Measurements from ENCODE around the gene LACTB.

Gene LACTB

DNA sequence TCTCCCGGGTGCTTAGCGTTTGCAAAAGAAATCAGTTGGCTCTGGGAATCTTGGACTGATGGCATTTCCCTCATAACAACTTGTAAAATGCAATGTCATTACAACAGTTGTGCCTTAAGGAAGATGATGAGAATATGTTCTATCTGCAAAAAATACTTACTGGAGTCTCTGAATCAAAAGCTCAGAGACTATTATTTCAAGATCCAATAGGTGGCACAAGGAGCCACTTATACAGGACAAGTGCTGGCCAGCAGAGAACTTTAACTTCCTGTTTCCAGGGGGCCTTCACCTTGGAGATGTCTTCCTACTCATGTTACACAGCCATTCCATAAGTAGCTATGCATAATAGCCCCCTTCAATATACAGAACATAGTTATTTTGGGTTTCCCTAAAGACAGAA lies 44.6 kb downstream of the LACTB start:
- DNase-seq (ENCODE audit: low spot score), result no peak
- no peak for FAIRE-seq

DNA sequence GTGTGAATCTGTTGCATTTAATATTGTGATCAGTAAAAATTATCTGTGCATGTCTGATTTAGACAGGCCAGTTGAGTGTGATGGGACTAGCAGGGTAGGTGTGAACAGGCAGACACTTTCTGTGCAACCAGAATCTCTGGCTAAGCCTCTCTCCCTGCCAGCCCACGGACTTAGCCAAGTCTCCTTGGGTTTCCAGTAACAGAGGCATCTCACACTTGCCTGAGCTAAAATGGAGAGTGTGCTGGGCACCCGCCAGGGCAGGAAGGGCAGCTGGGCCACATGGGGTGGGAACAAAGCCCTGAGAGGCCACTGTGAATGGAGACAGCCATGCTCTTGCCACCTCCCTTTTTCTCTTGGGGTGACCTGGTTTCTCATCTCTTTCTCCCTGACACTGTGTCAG lies 48.1 kb downstream of the LACTB start:
- DNase-seq (ENCODE audit: low spot score), result no peak
- no peak for FAIRE-seq

DNA sequence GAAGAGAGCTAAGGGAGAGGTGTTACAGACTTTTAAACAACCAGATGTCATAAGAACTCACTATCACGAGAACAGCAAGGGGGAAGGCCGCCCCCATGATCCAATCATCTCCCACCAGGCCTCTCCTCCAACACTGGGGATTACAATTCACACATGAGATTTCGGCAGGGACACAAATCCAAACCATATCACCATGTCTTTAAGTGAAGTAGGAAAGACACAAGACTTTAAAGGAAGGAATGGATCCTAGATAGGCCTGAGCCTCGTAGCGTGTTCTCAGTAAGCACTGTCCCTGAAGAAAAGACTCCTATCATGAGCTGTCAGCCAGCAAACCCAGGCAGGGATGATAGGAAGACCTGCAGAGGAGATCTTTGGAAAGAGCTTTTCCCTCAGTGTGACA lies 50.7 kb downstream of the LACTB start:
- DNase-seq (ENCODE audit: low spot score), result no peak
- FAIRE-seq, result no peak

DNA sequence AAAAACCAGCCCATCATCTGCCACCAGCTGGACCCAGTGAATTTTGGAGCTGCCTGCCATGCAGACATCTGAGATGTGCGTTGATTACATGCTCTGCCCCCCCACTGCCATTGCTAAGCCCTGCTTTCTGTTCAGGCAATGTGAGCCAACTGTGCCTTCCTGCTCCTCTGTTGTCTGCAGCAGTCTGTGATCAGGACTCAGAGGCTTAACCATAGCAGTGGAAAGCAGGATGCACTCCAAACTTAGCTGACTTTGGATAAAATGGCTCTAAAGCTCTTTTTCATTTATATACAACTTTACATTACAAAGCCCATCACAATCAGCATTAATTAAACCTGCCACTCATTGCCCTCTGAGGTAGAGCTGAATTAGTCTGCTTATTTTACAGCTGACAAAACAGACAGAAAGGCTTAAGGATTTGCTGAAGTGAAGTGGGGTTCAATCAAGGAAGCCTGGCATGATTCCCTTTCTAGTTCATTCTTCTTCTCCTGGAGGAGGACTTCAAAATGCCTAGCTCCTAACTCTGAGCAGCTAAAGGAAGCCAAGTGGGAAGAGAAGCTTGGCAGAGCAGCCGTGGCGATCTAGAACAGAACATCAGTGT lies 51.3 kb downstream of the LACTB start:
- DNase-seq (ENCODE audit: low spot score) (no peak), FAIRE-seq (no peak)

DNA sequence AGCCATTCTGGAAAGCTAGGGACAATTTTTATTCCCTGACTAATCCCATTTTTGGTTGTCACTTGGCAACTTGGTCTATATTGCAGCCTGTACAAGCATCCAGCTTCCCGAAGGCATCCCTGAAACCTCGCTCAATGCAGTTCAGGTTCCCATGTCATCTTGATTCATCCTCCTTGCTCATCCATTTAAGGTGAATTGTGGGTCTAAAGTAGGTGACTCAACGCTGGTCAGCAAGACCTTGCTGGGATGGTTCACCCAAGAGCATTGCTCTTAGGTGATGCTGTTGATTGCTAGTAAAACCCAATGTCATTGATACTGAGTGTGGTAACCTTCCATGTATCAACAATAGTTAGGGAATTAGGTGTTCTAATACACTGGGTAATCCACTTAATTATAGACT lies 54.6 kb downstream of the LACTB start:
- DNase-seq (ENCODE audit: low spot score), result no peak

DNA sequence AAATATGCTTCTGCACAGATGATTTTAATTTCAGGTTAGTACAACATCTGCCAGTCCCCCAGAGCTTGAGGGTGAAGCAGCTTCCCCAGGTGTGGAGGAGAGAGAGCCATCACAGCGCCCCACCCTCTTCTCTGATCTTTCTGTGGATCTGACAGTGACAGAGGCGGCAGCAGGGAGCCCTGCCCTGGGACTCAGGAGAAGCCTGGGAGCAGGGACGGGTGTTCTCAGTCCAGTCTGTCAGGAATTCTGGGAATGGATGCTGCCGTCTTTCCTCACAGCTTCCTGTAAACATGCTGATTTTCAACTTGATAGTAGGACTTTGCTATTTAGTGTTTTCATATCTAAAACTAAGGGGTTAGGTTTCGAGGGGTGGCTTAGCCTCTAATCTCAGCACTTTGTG lies 56.4 kb downstream of the LACTB start:
- DNase-seq (ENCODE audit: low spot score) (no peak), FAIRE-seq (no peak)

More for the DNA sequence above, 54.6 kb downstream of the LACTB start:
- FAIRE-seq, result peak; percentile 17

DNA sequence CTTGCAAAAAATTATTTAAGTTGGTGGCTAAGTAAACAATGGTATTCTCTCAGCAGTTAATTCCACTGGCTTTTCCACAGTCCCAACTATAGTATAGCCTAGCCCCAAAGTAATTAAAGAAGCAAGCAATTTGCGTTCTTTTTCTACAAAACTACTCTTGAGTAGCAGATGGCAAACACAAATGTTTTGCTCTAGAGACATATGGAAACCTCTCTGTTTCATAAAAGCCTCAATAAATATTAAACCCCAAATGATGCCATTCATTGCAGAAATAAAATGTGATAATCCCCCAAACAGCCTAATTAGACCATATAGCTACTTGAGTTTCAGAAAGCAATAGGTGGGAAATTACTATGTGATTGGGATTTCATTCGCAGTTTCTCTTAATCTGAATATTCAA lies 59.1 kb downstream of the LACTB start:
- DNase-seq (ENCODE audit: low spot score) (no peak), FAIRE-seq (no peak)

DNA sequence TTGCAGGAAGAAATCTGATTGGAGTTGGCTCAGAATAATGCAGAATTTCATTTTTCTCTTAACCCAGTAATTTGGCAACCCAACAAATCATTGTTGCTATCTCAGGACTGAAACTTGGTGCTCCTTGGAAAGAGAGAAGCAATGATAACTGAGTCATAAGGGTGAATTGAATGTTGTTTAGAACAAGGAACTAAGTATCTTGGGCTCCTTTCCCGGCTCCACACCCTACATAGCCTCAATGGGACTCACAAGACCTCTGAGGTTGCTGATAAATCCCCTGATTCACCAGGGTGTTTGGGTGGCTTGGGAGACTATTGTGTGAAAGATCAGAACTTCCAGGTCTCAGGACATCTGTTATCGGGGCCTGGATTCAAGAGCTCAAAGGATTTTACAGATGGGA lies 60.0 kb downstream of the LACTB start:
- no peak for DNase-seq (ENCODE audit: low spot score)
- FAIRE-seq, result no peak

DNA sequence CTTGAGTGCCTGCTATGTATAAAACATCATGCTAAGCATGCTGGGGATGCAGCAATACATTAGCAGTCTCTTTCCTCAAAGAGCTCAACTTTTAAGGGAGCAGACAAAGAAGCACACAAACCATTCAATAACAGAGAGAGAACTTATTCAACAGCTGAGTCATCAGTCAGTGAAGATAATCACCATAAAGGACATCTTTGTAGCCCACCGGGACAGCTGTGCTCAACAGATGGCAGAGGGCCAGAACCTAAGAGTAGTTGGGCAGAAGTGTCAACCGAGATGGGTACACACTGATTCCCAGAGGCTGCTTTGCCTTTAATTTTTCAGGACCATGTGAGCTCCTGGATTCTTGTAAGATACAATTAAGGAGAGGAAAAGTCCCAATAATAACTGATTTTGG lies 63.5 kb downstream of the LACTB start:
- no peak for DNase-seq (ENCODE audit: low spot score)
- no peak for FAIRE-seq

DNA sequence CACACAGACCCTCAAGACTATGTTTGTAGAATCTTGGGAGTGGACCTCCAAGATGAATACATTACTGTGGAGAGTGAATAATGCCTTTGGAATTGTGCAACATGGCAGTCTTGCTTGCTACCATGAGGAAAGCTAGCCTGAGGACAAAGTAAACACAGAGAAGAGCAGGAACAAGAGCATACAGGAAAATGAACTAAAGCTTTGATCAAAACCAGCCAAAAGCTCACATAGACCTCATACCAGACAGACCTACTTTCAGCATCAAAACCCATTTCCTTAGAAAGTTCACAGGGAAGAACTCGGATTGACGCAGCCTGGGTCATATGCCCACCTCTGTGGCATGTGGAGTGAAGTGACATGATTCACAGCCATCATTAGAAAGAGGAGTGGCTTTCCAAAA lies 64.4 kb downstream of the LACTB start:
- FAIRE-seq, result no peak
- no peak for DNase-seq (ENCODE audit: low spot score)

DNA sequence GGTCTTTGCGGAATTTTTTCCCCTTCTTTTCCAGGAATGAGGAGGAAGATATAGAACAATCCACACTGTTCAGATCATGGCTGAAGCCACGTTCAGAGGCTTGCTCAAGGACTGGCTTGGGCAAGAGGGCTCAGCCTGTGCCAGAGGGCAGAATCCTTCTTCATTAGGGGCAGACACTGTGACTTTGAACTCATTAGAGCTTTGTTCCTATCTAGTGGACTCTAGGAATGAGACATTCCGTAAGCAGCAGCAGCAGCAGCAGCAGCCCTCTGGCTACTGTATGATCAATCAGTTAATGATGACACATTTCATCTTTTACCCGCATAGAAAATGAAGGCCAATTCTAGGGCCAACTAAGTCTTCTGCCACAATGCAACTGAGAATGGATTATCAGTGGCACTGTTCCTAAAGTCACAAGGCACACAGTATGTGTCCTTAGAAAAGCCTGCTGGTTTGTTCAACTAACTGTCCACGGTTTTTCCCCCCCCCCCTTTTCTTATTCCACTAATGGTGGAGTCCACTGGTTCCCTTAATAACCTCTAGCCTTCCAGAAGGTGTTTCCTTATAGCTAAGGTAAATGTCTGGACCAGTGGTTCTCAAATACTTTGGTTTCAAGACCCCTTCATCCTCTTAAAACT lies 66.0 kb downstream of the LACTB start:
- FAIRE-seq (no peak), DNase-seq (ENCODE audit: low spot score) (no peak)

DNA sequence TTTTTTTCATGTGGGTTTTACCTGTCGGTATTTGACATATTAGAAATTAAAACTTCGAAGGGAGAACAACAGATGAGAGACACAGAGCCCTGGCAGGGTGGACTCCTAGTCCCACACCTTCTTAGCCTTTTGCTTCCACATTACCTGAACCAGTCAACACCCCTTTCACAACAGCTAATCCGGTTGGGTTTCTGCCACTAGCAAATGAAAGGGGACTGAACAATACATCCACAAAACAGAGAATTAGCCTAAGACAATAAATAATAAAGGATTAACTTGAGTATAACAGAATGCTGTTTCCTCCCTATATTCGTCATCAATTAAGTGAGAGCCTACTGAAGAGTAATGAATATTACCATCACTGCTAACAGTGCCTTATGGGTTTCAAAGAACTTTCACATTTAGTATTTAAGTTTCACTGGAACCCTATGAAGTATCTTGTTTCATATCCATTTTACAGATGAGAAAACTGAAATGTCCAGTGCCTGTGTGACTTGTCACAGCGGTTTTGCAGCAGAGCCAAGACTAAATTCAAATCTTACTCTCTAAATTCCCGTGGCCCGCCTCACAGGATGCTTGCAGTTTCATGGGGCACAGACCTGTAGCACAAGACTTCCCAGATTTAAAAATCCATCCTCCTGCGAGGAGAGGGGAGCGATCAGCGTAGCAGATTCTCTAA lies 66.7 kb downstream of the LACTB start:
- DNase-seq (ENCODE audit: low spot score), result no peak
- FAIRE-seq, result no peak

DNA sequence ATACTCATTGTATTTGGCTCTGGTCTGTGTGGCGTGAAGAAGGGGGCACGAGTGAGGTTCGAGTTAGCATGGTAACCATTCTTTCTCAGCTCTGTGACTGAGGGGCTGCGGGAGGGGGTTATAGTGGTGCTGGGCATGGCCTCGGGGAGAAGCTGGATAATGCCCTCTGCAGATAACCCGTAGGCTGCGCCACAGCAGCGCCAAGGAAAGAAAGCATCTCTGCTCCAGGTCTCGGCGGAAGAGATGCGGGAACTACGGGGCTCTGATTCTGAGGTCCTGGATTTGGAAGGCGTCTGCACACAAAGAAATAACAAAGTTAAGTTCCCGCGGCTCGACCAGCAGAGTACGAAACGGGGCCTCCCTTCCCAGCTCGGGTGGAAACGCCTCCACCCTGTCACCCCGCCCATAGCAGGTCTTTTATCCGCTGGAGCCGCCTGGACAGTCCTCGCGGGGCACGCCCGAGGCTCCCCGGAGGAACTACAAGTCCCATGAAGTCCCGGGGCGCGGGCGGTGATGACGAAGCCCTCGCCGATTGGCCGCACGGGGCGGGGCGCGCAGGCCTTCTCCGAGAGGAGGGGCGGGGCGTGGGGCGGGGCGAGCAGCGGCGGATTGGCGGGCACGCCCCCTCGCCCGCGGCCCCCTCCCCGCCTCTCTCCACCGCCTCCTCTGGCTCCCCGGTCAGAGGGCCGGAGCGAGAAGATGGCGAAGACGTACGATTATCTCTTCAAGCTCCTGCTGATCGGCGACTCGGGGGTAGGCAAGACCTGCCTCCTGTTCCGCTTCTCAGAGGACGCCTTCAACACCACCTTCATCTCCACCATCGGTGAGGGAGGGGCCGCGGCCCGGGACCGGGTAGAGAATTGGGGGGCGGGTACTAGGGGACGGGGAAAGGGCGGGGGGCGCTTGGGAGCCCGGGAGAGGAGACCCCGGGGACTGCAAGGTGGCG lies 67.5 kb downstream of the LACTB start, which contains the start of gene RAB8B:
Gene RAB8B, plus strand, starts transcription at position 681 of the 946 bp plus-strand sequence. Its CDS starts 19 bp downstream, at position 700.
- FAIRE-seq (peak; percentile 88), DNase-seq (ENCODE audit: low spot score) (peak; percentile 100)

DNA sequence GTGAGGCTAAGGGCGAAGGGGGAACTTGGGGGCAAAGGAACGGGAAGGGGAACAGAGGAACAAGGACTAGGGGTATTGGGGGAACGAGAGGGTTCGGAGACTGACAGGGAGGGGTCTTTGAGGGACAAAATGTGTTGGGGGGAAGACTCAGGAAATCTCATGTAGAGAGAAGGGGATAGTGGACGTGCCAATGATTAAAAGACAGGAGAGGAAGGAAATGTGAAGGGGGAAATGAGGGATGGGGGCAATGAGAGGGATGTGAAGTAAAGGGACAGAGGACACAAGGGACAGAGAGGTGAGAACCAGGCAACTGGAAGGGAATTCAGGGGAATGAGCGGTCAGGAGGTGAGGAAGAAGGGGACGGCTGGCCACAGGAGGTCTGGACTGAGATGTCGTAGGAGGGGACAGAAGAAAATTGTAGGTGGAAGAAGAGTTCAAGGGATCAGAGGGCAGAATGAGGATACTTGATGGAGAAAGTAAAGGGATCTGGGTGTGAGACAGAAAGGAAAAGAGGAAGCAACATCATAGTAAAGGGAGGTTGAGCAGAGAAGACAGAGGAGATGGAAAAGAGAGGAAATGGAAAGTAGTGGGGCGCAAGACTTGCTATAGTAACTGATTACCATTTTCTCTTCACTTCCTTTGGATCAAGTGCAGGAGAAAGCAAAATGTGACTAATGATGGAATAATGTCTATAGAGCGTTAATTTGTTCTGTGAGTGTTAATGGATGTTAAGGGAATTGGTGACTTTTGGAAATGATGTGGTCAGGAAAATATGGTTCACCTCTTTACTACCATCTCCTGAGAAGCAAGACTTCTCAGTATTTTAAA lies 68.5 kb downstream of the LACTB start:
- FAIRE-seq, result no peak

DNA sequence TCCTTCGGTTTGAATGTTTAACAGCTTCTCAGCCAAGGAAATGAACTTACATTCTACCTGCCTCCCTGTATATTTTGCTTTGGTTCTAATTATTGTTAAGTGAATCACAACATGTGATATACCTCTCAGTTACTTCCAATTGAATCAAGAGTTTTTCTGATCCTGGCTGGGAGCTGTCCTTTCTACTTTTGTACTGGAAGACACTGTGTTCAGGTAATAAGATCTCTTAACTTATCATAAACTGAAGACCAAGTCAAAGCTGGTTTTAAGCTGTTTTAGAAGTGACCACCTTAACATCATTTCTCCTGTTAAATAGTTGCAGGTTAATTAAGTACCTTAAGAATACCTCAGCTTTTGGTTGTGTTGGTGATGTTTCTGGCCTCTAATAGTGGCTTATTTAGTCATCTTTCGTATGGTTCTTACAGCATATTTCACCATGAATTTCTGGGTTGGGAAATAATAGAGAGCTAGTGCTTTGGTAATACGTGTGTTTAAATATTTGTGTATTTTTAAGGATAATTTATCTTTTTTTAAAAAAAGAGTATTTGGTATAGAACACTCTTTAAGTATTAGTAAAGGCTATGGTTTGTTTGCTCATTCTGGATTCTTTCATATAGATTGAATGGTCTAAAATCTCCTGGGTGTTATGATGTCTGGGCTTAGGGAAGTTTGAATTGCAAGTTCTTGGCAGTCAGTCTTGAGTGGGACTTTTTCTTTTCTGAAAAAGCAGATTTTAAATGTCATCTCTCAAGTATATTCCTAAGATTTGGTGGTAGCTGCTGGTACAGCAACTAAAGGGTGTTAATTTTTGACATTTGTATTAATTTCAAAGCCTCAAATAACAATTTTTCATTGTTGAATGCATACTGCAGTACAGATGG lies 69.3 kb downstream of the LACTB start:
- DNase-seq (ENCODE audit: low spot score) (no peak), FAIRE-seq (no peak)

More for the DNA sequence above, 68.5 kb downstream of the LACTB start:
- DNase-seq (ENCODE audit: low spot score), result no peak
